GM12891 (cell line): Measurements from ENCODE around the gene IKZF4.

Experiments used
- PAX5 ChIP-seq: IDR thresholded peaks from 2 replicates; pipeline ENCODE4 v1.6.1; 2011; ENCODE audit warnings: low read length, moderate library complexity, mild to moderate bottlenecking; ENCODE audit not compliant: insufficient read depth, severe bottlenecking
- POLR2A ChIP-seq: IDR thresholded peaks from 2 replicates; pipeline ENCODE4 v1.6.1; 2011; ENCODE audit warnings: low read depth, low read length, control low read depth
- POLR2AphosphoS5 ChIP-seq: IDR thresholded peaks from 2 replicates; pipeline ENCODE4 v1.6.1; 2011; ENCODE audit warnings: low read depth, low read length, control low read depth
- POU2F2 ChIP-seq: IDR thresholded peaks from 2 replicates; pipeline ENCODE4 v1.6.1; 2011; ENCODE audit warnings: low read depth, mild to moderate bottlenecking, control low read depth, low read length, moderate library complexity
- TAF1 ChIP-seq: IDR thresholded peaks from 2 replicates; pipeline ENCODE4 v1.6.1; 2011; ENCODE audit warnings: low read depth, low read length, control low read depth

GRCh38 chr12:56020423-56021184 lies at the start of gene IKZF4:
- TF ChIP-seq POLR2AphosphoS5 = no peak
- TF ChIP-seq TAF1 = no peak
- no peak for TF ChIP-seq POLR2A
- no peak for TF ChIP-seq POU2F2
- no peak for TF ChIP-seq PAX5
